Peyer's patch (tissue), 4 donors: ENCODE results near the gene TNNI3K.

Source experiments
- POLR2A ChIP-seq, 2 donors: fragments of 450-650 bp; IDR thresholded peaks; one replicate each; pipeline ENCODE4 v1.5.1; 2017; ENCODE audit warnings: antibody characterized with exemption in 2 of 2, mild to moderate bottlenecking in 2 of 2, moderate library complexity in 2 of 2
- TF ChIP-seq, protein P1 (sequence below), 6 experiments: fragments of 450-650 bp in 4 of 6; fragments of 200-600 bp in 2 of 6; sonication (generic) in 1 of 6; IDR thresholded peaks; one replicate each; pipeline ENCODE4 v1.5.1; 2017 to 2019; ENCODE audit warnings: antibody characterized with exemption in 6 of 6, mild to moderate bottlenecking in 3 of 6, moderate library complexity in 1 of 6

DNA sequence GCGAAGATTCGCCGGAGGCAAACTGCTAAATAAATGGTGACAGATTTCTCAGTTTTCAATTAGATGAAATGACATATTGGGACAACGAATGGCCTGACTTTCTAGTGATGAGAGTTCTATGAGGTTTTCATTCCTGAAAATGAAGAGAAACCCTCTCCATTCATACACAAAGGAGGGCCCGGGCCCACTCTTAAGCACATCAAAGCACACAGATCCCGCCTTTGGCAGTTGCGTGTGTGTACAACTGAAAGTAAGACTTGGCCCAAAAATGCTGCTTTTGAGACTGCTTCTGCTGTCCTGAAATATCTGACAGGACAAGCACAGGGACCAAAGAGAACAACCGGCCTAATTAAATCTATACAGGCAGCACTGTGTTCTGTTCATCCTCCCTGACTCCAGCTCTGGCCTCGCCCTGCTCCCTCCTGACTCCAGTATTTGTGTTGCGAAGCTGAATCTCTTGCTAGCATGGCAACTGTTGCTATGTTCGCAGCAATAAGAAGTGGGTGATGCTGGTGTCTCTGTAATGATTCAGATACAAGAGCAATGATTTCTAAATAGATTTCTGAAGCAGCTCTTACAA lies 269.8 kb downstream of the TNNI3K start:
- TF ChIP-seq, protein P1, sequence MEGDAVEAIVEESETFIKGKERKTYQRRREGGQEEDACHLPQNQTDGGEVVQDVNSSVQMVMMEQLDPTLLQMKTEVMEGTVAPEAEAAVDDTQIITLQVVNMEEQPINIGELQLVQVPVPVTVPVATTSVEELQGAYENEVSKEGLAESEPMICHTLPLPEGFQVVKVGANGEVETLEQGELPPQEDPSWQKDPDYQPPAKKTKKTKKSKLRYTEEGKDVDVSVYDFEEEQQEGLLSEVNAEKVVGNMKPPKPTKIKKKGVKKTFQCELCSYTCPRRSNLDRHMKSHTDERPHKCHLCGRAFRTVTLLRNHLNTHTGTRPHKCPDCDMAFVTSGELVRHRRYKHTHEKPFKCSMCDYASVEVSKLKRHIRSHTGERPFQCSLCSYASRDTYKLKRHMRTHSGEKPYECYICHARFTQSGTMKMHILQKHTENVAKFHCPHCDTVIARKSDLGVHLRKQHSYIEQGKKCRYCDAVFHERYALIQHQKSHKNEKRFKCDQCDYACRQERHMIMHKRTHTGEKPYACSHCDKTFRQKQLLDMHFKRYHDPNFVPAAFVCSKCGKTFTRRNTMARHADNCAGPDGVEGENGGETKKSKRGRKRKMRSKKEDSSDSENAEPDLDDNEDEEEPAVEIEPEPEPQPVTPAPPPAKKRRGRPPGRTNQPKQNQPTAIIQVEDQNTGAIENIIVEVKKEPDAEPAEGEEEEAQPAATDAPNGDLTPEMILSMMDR (IDR thresholded peaks at IDR 0.05) = no peak
- no peak for TF ChIP-seq POLR2A (IDR thresholded peaks at IDR 0.05)
